GM12878 (cell line): ENCODE results near the gene TBC1D1. TPM values are rescaled to one million over a fixed set of nuclear protein-coding genes. Genes with fewer than 3 reads are reported as not detected.

Experiments
- CBX5 ChIP-seq: sonication (generic); IDR thresholded peaks from 2 replicates; pipeline ENCODE4 v1.6.1; 2016; ENCODE audit warnings: low read depth, moderate library complexity, mild to moderate bottlenecking, inconsistent platforms
- CHD1 ChIP-seq: IDR thresholded peaks from 2 replicates; pipeline ENCODE4 v1.6.1; 2012; ENCODE audit warnings: low read depth, low read length, improper control_type of control experiment
- ESRRA ChIP-seq: IDR thresholded peaks from 2 replicates; pipeline ENCODE4 v1.6.1; 2012; ENCODE audit warnings: mild to moderate bottlenecking, low read length, improper control_type of control experiment
- FOXM1 ChIP-seq: IDR thresholded peaks from 2 replicates; pipeline ENCODE4 v1.6.1; 2012; ENCODE audit warnings: low read depth, mild to moderate bottlenecking, inconsistent platforms, low read length, moderate library complexity
- HDAC6 ChIP-seq: fragments of 200-600 bp; sonication (generic); IDR thresholded peaks from one replicate; pipeline ENCODE4 v1.8.0; 2017; ENCODE audit warnings: antibody characterized with exemption; ENCODE audit not compliant: unreplicated experiment
- KDM1A ChIP-seq: fragments of 200-600 bp; sonication (generic); IDR thresholded peaks from 2 replicates; pipeline ENCODE4 v1.6.1; 2016; ENCODE audit warnings: borderline replicate concordance
- NR2C1 ChIP-seq: fragments of 450-650 bp; IDR thresholded peaks from 2 replicates; pipeline ENCODE4 v1.6.1; 2017; ENCODE audit warnings: antibody characterized with exemption, mild to moderate bottlenecking, moderate library complexity
- NR2F1 ChIP-seq: fragments of 450-650 bp; conservative IDR thresholded peaks from 2 replicates; pipeline ENCODE4 v1.6.1; 2017; ENCODE audit warnings: mild to moderate bottlenecking
- SIN3A ChIP-seq: IDR thresholded peaks from 2 replicates; pipeline ENCODE4 v1.6.1; 2012; ENCODE audit warnings: low read depth, low read length, improper control_type of control experiment
- SPI1 ChIP-seq: IDR thresholded peaks from 2 replicates; pipeline ENCODE4 v1.6.1; 2011; ENCODE audit warnings: low read depth, mild to moderate bottlenecking, low read length, moderate library complexity, borderline replicate concordance; ENCODE audit not compliant: insufficient read depth
- SREBF2 ChIP-seq: IDR thresholded peaks from 2 replicates; pipeline ENCODE4 v1.6.1; 2012; ENCODE audit warnings: mild to moderate bottlenecking, low read length
- SUPT20H ChIP-seq: IDR thresholded peaks from 2 replicates; pipeline ENCODE4 v1.6.1; 2011; ENCODE audit warnings: low read depth, mild to moderate bottlenecking, low read length, moderate library complexity, borderline replicate concordance; ENCODE audit not compliant: control insufficient read depth
- TARDBP ChIP-seq: IDR thresholded peaks from 2 replicates; pipeline ENCODE4 v1.6.1; 2016; ENCODE audit warnings: borderline replicate concordance
- TBL1XR1 ChIP-seq: IDR thresholded peaks from 2 replicates; pipeline ENCODE4 v1.6.1; 2012; ENCODE audit warnings: low read depth, low read length, improper control_type of control experiment
- TCF3 ChIP-seq: IDR thresholded peaks from 2 replicates; pipeline ENCODE4 v1.6.1; 2012; ENCODE audit warnings: low read depth, mild to moderate bottlenecking, low read length, borderline replicate concordance; ENCODE audit not compliant: insufficient read depth
- ZBED1 ChIP-seq: IDR thresholded peaks from 2 replicates; pipeline ENCODE4 v1.6.1; 2016; ENCODE audit warnings: borderline replicate concordance
- ZNF217 ChIP-seq: fragments of 450-650 bp; IDR thresholded peaks from 2 replicates; pipeline ENCODE4 v1.6.1; 2017; ENCODE audit warnings: antibody characterized with exemption, mild to moderate bottlenecking
- polyA plus RNA-seq, 11 experiments: library from polyadenylated mRNA; depleted of rRNA in 4 of 11; unstranded in 6 of 11; stranded (reverse) in 5 of 11; fragments of >200 nt; fragmentation: Nextera tagmentation in 4 of 11; fragmentation: Illumina TruSeq in 1 of 11; extraction: Ambion mirVana in 4 of 11; extraction: Trizol in 1 of 11; gene quantifications; 1 replicate in 1 of 11; 2 replicates in 10 of 11; pipeline versions ENCODE4 v1.2.1 to v1.2.3, GENCODE V29; 2011 to 2016; ENCODE audit warnings: inconsistent platforms in 2 of 11, missing spikeins in 2 of 11, low read depth in 1 of 11
- total RNA-seq, 4 experiments: library from RNA; depleted of rRNA in 3 of 4; stranded (reverse); fragments of >200 nt in 3 of 4; fragmentation: Illumina TruSeq in 1 of 4; extraction: Trizol in 1 of 4; gene quantifications; 2 replicates each; pipeline versions ENCODE4 v1.2.1 to v1.2.3, GENCODE V29; 2013 to 2021
- TF ChIP-seq, protein P1 (sequence below): fragments of 450-650 bp; IDR thresholded peaks from 2 replicates; pipeline ENCODE4 v1.6.1; 2017; ENCODE audit warnings: low read depth, mild to moderate bottlenecking, moderate library complexity
- TF ChIP-seq, protein P2 (sequence below): fragments of 450-650 bp; conservative IDR thresholded peaks from 2 replicates; pipeline ENCODE4 v1.6.1; 2017; ENCODE audit warnings: mild to moderate bottlenecking, moderate library complexity
- TF ChIP-seq, protein P3 (sequence below): fragments of 450-650 bp; IDR thresholded peaks from 2 replicates; pipeline ENCODE4 v1.6.1; 2016; ENCODE audit warnings: mild to moderate bottlenecking
- TF ChIP-seq, protein P4 (sequence below): fragments of 450-650 bp; IDR thresholded peaks from 2 replicates; pipeline ENCODE4 v1.6.1; 2017; ENCODE audit warnings: mild to moderate bottlenecking

TBC1D1 gene
- total and polyA plus RNA-seq, 10 of the 15 experiments (the other 5 are each of a cell fraction or from before 2014, with no cell fraction given): 5.3 to 102 (median 57.8) TPM

DNA sequence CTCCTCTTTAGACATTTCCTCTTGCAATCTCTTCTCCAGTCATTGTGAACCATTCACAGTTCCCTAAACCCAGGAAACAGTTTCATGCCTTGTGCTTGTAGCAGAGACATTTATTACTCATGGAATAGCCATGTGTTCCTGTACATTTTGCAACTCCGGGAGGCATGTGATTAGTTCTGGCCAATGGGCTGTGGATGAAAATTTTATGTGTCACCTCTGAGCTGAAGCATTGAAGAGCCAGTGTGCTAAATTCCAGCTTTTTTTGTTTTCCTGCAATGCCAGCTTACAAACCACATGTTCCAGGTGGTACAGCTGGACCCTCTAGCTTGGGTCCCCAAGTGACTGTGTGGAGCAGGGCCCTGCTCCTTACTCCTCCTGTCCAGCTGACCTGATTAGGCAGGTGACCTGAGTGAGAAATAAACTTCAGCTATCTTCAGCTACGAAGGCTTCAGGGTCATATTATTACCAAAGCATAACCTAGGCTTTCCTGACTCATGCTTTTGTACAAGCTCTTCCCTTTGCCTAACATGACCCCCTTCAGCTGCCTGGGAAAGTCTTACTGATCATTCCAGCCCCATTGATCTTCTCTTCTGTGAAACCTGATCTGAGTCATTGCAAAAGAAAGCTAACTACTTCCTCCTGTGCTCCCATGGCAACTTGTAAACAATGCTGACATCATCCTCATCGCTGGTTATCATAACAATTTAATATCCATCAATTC is 269.8 kb downstream of the TBC1D1 start (continued):
- TF ChIP-seq TARDBP: no peak
- TF ChIP-seq HDAC6: no peak
- peak; percentile 75 for TF ChIP-seq SPI1
- no peak for TF ChIP-seq KDM1A
- TF ChIP-seq NR2C1: no peak; the same call in 1 of the 2 replicates
- TF ChIP-seq NR2F1: peak; percentile 78; the same call in 1 of the 2 replicates
- TF ChIP-seq, protein P1, sequence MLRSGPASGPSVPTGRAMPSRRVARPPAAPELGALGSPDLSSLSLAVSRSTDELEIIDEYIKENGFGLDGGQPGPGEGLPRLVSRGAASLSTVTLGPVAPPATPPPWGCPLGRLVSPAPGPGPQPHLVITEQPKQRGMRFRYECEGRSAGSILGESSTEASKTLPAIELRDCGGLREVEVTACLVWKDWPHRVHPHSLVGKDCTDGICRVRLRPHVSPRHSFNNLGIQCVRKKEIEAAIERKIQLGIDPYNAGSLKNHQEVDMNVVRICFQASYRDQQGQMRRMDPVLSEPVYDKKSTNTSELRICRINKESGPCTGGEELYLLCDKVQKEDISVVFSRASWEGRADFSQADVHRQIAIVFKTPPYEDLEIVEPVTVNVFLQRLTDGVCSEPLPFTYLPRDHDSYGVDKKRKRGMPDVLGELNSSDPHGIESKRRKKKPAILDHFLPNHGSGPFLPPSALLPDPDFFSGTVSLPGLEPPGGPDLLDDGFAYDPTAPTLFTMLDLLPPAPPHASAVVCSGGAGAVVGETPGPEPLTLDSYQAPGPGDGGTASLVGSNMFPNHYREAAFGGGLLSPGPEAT: peak; percentile 89
- TF ChIP-seq TBL1XR1: no peak
- TF ChIP-seq SREBF2: no peak
- peak; percentile 84; the same call in 1 of the 2 replicates for TF ChIP-seq FOXM1
- TF ChIP-seq ZNF217: peak; percentile 38; the same call in 1 of the 2 replicates
- TF ChIP-seq SIN3A: no peak
- TF ChIP-seq, protein P2, sequence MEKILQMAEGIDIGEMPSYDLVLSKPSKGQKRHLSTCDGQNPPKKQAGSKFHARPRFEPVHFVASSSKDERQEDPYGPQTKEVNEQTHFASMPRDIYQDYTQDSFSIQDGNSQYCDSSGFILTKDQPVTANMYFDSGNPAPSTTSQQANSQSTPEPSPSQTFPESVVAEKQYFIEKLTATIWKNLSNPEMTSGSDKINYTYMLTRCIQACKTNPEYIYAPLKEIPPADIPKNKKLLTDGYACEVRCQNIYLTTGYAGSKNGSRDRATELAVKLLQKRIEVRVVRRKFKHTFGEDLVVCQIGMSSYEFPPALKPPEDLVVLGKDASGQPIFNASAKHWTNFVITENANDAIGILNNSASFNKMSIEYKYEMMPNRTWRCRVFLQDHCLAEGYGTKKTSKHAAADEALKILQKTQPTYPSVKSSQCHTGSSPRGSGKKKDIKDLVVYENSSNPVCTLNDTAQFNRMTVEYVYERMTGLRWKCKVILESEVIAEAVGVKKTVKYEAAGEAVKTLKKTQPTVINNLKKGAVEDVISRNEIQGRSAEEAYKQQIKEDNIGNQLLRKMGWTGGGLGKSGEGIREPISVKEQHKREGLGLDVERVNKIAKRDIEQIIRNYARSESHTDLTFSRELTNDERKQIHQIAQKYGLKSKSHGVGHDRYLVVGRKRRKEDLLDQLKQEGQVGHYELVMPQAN: no peak; the same call in 1 of the 2 replicates
- TF ChIP-seq, protein P3, sequence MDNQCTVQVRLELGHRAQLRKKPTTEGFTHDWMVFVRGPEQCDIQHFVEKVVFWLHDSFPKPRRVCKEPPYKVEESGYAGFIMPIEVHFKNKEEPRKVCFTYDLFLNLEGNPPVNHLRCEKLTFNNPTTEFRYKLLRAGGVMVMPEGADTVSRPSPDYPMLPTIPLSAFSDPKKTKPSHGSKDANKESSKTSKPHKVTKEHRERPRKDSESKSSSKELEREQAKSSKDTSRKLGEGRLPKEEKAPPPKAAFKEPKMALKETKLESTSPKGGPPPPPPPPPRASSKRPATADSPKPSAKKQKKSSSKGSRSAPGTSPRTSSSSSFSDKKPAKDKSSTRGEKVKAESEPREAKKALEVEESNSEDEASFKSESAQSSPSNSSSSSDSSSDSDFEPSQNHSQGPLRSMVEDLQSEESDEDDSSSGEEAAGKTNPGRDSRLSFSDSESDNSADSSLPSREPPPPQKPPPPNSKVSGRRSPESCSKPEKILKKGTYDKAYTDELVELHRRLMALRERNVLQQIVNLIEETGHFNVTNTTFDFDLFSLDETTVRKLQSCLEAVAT: no peak; the same call in 1 of the 2 replicates
- no peak for TF ChIP-seq CHD1
- TF ChIP-seq CBX5: no peak
- no peak for TF ChIP-seq SUPT20H
- peak; percentile 49; the same call in 1 of the 2 replicates for TF ChIP-seq TCF3
- TF ChIP-seq ESRRA: no peak
- TF ChIP-seq, protein P4, sequence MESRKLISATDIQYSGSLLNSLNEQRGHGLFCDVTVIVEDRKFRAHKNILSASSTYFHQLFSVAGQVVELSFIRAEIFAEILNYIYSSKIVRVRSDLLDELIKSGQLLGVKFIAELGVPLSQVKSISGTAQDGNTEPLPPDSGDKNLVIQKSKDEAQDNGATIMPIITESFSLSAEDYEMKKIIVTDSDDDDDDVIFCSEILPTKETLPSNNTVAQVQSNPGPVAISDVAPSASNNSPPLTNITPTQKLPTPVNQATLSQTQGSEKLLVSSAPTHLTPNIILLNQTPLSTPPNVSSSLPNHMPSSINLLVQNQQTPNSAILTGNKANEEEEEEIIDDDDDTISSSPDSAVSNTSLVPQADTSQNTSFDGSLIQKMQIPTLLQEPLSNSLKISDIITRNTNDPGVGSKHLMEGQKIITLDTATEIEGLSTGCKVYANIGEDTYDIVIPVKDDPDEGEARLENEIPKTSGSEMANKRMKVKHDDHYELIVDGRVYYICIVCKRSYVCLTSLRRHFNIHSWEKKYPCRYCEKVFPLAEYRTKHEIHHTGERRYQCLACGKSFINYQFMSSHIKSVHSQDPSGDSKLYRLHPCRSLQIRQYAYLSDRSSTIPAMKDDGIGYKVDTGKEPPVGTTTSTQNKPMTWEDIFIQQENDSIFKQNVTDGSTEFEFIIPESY: no peak
- TF ChIP-seq ZBED1: no peak; the same call in 1 of the 2 replicates
